Stimulated activated CD4-positive, alpha-beta T cell treated with anti-CD3 and anti-CD28 coated beads, Interleukin-1b, Interleukin-23, amount 100 ng/mL, for 4 hours (primary cell): ENCODE results near the gene NPLOC4.

Experiments used
- DNase-seq, 2 donors: peaks; one replicate each; pipeline ENCODE4 v3.0.0-alpha.2; 2020; ENCODE audit warnings: low read depth in 2 of 2

Gene NPLOC4

GRCh38 chr17:81518785-81519283 lies 118.1 kb downstream of the NPLOC4 start:
- DNase-seq = peak in 1 of 2 donors; percentile 33

GRCh38 chr17:81518113-81518784 lies 118.7 kb downstream of the NPLOC4 start:
- no peak for DNase-seq

- DNase-seq = no peak
Measured at GRCh38 chr17:81517339-81518112, 119.4 kb downstream of the NPLOC4 start.

- no peak for DNase-seq
Measured at GRCh38 chr17:81517009-81517338, 119.9 kb downstream of the NPLOC4 start.

GRCh38 chr17:81516439-81516838 lies 120.5 kb downstream of the NPLOC4 start:
- DNase-seq = no peak

GRCh38 chr17:81515530-81516041 lies 121.3 kb downstream of the NPLOC4 start:
- no peak for DNase-seq

GRCh38 chr17:81514739-81515529 lies 122.0 kb downstream of the NPLOC4 start:
- DNase-seq = peak; percentile 54 to 80

GRCh38 chr17:81514489-81514738 lies 122.5 kb downstream of the NPLOC4 start:
- no peak for DNase-seq

GRCh38 chr17:81513753-81514488 lies 123.0 kb downstream of the NPLOC4 start:
- DNase-seq = peak in 1 of 2 donors; percentile 49

GRCh38 chr17:81513372-81513752 lies 123.5 kb downstream of the NPLOC4 start:
- peak; percentile 45 to 53 for DNase-seq

GRCh38 chr17:81512562-81513371 lies 124.1 kb downstream of the NPLOC4 start, which contains the start of gene ACTG1:
Gene ACTG1, minus strand, starts transcription at chr17:81512799. Its CDS starts 445 bp downstream, at chr17:81512354.
- peak; percentile 87 to 92 for DNase-seq

- peak; percentile 27 to 38 for DNase-seq
Measured at GRCh38 chr17:81511804-81512561, 124.9 kb downstream of the NPLOC4 start.

- no peak for DNase-seq
Measured at GRCh38 chr17:81511554-81511803, 125.4 kb downstream of the NPLOC4 start.

GRCh38 chr17:81510785-81511553 lies 125.9 kb downstream of the NPLOC4 start:
- DNase-seq = peak; percentile 18 to 26

GRCh38 chr17:81509972-81510784 lies 126.7 kb downstream of the NPLOC4 start:
- DNase-seq = no peak

GRCh38 chr17:81509207-81509971 lies 127.5 kb downstream of the NPLOC4 start:
- DNase-seq = peak; percentile 30 to 42

GRCh38 chr17:81508639-81509206 lies 128.2 kb downstream of the NPLOC4 start:
- no peak for DNase-seq
